Omental fat pad (tissue), 4 donors: ENCODE data around the gene SEPTIN5. TPM values are rescaled to one million over a fixed set of nuclear protein-coding genes. Genes with fewer than 3 reads are reported as not detected.

ENCODE experiments used
- ATAC-seq: fragments of 150-250 bp; one replicate; pipeline ENCODE4 v1.9.1; 2016; ENCODE audit warnings: mild to moderate bottlenecking, moderate library complexity; ENCODE audit not compliant: low FRiP score
- DNase-seq: peaks from one replicate; pipeline ENCODE4 v3.0.0-alpha.2; 2019; ENCODE audit warnings: low spot score
- total RNA-seq, 4 donors: library from RNA; depleted of rRNA; stranded (reverse); fragments of >200 nt; gene quantifications; one replicate each; pipeline ENCODE4 v1.1.0, GENCODE V29; 2016
- TF ChIP-seq, protein P1 (sequence below), 3 donors: fragments of 450-650 bp; IDR thresholded peaks; one replicate each; pipeline ENCODE4 v1.5.1; 2016 to 2017; ENCODE audit warnings: antibody characterized with exemption in 3 of 3, mild to moderate bottlenecking in 3 of 3, moderate library complexity in 2 of 3

SEPTIN5 gene
- total RNA-seq, 4 donors from 2014 or later = 3.7 to 19.1 (median 5.9) TPM

GRCh38 chr22:19738664-19739447 is 24.6 kb downstream of the SEPTIN5 start:
- TF ChIP-seq, protein P1, sequence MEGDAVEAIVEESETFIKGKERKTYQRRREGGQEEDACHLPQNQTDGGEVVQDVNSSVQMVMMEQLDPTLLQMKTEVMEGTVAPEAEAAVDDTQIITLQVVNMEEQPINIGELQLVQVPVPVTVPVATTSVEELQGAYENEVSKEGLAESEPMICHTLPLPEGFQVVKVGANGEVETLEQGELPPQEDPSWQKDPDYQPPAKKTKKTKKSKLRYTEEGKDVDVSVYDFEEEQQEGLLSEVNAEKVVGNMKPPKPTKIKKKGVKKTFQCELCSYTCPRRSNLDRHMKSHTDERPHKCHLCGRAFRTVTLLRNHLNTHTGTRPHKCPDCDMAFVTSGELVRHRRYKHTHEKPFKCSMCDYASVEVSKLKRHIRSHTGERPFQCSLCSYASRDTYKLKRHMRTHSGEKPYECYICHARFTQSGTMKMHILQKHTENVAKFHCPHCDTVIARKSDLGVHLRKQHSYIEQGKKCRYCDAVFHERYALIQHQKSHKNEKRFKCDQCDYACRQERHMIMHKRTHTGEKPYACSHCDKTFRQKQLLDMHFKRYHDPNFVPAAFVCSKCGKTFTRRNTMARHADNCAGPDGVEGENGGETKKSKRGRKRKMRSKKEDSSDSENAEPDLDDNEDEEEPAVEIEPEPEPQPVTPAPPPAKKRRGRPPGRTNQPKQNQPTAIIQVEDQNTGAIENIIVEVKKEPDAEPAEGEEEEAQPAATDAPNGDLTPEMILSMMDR (IDR thresholded peaks at IDR 0.05) = no peak
- DNase-seq = no peak
- ATAC-seq = no peak

GRCh38 chr22:19739448-19739895 is 25.2 kb downstream of the SEPTIN5 start:
- TF ChIP-seq, protein P1 (IDR thresholded peaks at IDR 0.05) = no peak
- ATAC-seq = no peak
- no peak for DNase-seq

GRCh38 chr22:19739911-19740449 is 25.7 kb downstream of the SEPTIN5 start:
- TF ChIP-seq, protein P1 (IDR thresholded peaks at IDR 0.05) = no peak
- ATAC-seq (no peak), DNase-seq (no peak)

GRCh38 chr22:19740586-19740985 is 26.3 kb downstream of the SEPTIN5 start:
- DNase-seq (no peak), ATAC-seq (no peak)
- TF ChIP-seq, protein P1 (IDR thresholded peaks at IDR 0.05) = no peak

DNA sequence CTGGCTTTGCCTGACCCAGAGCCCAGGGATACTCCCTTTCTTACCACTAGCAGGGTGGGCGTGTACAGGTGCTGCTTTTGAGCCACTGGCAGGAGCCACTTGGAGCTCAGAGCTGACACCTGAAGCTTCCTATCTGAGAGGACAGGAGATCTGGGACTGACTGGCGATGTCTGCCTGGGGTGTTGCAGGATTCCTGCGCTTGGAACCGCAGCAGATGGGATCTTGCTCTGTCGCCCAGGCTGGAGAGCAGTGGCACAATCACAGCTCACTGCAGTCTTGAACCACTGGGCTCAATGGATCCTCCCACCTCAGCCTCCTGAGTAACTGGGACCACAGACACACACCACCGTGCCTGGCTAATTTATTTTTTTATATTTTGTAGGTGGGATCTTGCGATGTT is 26.8 kb downstream of the SEPTIN5 start:
- TF ChIP-seq, protein P1 (IDR thresholded peaks at IDR 0.05) = no peak
- ATAC-seq = no peak
- DNase-seq = no peak

- DNase-seq (no peak), ATAC-seq (no peak)
- TF ChIP-seq, protein P1 (IDR thresholded peaks at IDR 0.05) = no peak
Observed at GRCh38 chr22:19742160-19743066, 28.1 kb downstream of the SEPTIN5 start.
